ENCODE results near the gene ATG2B. TPM values are rescaled to one million over a fixed set of nuclear protein-coding genes. Genes with fewer than 3 reads are reported as not detected.

The ATG2B gene
- total RNA-seq, 2 donors from 2014 or later = 24.5 to 43.3 TPM

DNA sequence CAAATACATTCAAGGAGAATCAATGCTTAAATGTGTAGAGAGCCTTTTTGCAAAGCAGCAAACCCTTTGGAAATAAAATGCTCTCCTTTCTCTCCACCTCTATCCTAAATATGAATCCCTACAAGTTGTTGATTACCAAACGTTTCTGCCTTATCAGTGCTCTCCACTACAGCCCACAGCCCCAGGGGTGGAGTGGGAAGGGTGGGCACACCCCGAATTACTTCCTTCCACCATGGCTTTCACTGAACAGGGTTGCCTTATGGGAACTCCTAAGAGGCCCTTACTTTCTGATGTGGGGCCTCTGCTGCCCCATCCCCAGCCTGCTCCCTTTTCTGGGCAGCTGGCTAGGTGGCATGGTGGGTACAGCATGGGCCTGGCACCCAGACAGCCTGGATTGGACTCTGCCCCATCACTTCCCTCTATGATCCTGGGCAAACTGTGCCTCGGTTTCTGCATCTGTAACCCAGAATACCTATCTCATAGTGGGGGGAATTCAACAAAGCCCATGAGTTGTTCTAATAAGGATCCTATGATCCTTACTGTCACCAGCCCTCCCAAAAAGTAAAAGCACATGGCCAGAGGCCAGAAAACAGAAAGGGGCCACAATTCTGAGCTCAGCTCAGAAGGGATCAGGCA lies 44.9 kb upstream of the ATG2B start:
- 87% methylated on average over 3 of the region's 3 CpGs for WGBS
- no peaks in the 10 kb centered on the region for H3K9me3 ChIP-seq
- DNase-seq (ENCODE audit: low spot score) = no peak
- no peak overlapping the region for H3K27ac ChIP-seq
- H3K27me3 ChIP-seq (replicated peaks; ENCODE audit: insufficient read depth) = no peaks in the 10 kb centered on the region
- no peaks in the 10 kb centered on the region for H3K36me3 ChIP-seq
- TF ChIP-seq POLR2A (IDR thresholded peaks at IDR 0.05) = no peak
- TF ChIP-seq POLR2AphosphoS5 (IDR thresholded peaks at IDR 0.05) = no peak
- TF ChIP-seq, protein P1, sequence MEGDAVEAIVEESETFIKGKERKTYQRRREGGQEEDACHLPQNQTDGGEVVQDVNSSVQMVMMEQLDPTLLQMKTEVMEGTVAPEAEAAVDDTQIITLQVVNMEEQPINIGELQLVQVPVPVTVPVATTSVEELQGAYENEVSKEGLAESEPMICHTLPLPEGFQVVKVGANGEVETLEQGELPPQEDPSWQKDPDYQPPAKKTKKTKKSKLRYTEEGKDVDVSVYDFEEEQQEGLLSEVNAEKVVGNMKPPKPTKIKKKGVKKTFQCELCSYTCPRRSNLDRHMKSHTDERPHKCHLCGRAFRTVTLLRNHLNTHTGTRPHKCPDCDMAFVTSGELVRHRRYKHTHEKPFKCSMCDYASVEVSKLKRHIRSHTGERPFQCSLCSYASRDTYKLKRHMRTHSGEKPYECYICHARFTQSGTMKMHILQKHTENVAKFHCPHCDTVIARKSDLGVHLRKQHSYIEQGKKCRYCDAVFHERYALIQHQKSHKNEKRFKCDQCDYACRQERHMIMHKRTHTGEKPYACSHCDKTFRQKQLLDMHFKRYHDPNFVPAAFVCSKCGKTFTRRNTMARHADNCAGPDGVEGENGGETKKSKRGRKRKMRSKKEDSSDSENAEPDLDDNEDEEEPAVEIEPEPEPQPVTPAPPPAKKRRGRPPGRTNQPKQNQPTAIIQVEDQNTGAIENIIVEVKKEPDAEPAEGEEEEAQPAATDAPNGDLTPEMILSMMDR (IDR thresholded peaks at IDR 0.05) = no peak
- no peaks in the 10 kb centered on the region for H3K4me1 ChIP-seq (replicated peaks)
- no peak overlapping the region for H3K4me3 ChIP-seq
- intact Hi-C loops (cut with DNase I) = no loop called here

DNA sequence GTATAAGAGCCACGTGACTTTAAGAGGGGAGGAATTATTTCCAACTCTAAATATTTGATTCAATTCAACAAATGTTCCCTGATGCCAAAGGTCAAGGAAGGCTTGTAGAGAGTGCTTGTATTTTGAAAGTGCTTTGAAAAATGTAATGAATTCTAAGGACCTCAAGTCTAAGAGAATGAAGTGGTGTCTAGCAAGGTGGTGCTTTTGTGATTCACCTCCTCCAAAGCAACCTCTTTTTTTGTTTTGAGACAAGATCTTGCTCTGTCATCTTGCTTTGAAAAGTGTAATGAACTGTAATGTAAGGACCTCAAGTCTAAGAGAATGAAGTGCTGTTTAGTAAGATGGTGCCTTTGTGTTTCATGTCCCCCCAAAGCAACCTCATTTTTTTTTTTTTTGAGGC lies 42.5 kb upstream of the ATG2B start:
- WGBS = 90% methylated on average over 1 of the region's 1 CpG
- TF ChIP-seq, protein P1 (IDR thresholded peaks at IDR 0.05) = no peak
- TF ChIP-seq POLR2AphosphoS5 (IDR thresholded peaks at IDR 0.05) (no peak), POLR2A (IDR thresholded peaks at IDR 0.05) (no peak)
- no peaks in the 10 kb centered on the region for H3K4me1 ChIP-seq (replicated peaks)
- H3K27ac ChIP-seq = no peak overlapping the region
- intact Hi-C loops (cut with DNase I) = no loop called here
- no peak for DNase-seq (ENCODE audit: low spot score)
- H3K36me3 ChIP-seq = no peaks in the 10 kb centered on the region
- no peaks in the 10 kb centered on the region for H3K9me3 ChIP-seq
- H3K4me3 ChIP-seq = no peak overlapping the region
- H3K27me3 ChIP-seq (replicated peaks; ENCODE audit: insufficient read depth) = no peaks in the 10 kb centered on the region

DNA sequence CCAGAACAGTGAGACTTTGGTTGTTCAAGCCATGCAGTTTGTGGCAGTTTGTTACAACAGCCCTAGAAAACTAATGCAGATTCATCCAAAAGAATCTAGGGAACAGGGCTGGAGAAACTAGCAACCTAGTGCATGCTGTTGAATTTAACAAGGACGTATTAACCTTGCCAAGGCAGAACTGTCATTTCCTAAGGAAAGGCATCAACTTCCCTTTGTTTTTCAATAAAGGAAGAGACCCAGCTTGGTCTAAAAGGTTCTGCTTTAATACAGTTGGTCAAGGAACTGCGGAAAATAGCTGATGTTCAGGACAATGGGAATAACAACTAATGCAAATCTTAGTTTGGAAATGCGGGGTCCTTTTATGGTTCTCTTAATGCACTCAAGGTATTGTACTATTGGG lies 40.3 kb upstream of the ATG2B start:
- no peak for DNase-seq (ENCODE audit: low spot score)
- no peaks in the 10 kb centered on the region for H3K36me3 ChIP-seq
- TF ChIP-seq, protein P1 (IDR thresholded peaks at IDR 0.05) = no peak
- TF ChIP-seq POLR2A (IDR thresholded peaks at IDR 0.05) (no peak), POLR2AphosphoS5 (IDR thresholded peaks at IDR 0.05) (no peak)
- 80% methylated on average over 3 of the region's 3 CpGs for WGBS
- H3K27ac ChIP-seq = no peak overlapping the region
- intact Hi-C loops (cut with DNase I) = no loop called here
- no peaks in the 10 kb centered on the region for H3K4me1 ChIP-seq (replicated peaks)
- no peaks in the 10 kb centered on the region for H3K9me3 ChIP-seq
- no peak overlapping the region for H3K4me3 ChIP-seq
- H3K27me3 ChIP-seq (replicated peaks; ENCODE audit: insufficient read depth) = no peaks in the 10 kb centered on the region

GRCh38 chr14:96400495-96400894 lies 37.4 kb upstream of the ATG2B start:
- 72% methylated on average over 5 of the region's 5 CpGs for WGBS
- TF ChIP-seq POLR2A (IDR thresholded peaks at IDR 0.05) = no peak
- TF ChIP-seq, protein P1 (IDR thresholded peaks at IDR 0.05) = no peak
- no peak for TF ChIP-seq POLR2AphosphoS5 (IDR thresholded peaks at IDR 0.05)
- H3K27ac ChIP-seq = no peak overlapping the region
- no peaks in the 10 kb centered on the region for H3K27me3 ChIP-seq (replicated peaks; ENCODE audit: insufficient read depth)
- no peak for DNase-seq (ENCODE audit: low spot score)
- H3K4me1 ChIP-seq (replicated peaks) = no peaks in the 10 kb centered on the region
- intact Hi-C loops (cut with DNase I) = no loop called here
- H3K9me3 ChIP-seq = no peaks in the 10 kb centered on the region
- no peaks in the 10 kb centered on the region for H3K36me3 ChIP-seq
- no peak overlapping the region for H3K4me3 ChIP-seq

DNA sequence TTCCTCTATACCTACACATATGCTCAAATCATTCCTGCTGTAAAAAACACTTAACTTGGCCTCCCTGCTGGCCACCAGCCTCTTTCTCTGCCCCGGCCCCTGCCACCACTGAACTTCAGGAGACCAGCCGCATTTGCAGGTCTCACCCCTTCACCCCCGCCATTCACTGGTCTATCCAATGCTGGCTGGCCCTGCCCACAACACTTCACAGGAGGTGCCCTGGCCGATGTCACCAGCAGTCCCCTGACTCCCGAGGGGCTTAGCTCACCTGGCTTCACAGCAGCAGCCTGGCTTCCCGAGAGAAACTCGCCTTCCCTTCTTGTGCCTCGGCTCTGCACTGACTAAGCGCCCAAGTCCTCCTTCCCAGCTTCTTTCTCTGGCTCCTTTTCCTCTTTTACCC lies 36.3 kb upstream of the ATG2B start:
- no peak for DNase-seq (ENCODE audit: low spot score)
- Histone ChIP-seq H3K27ac (no peak overlapping the region), H3K36me3 (no peaks in the 10 kb centered on the region), H3K4me1 (replicated peaks) (no peaks in the 10 kb centered on the region), H3K9me3 (no peaks in the 10 kb centered on the region), H3K4me3 (no peak overlapping the region), H3K27me3 (replicated peaks; ENCODE audit: insufficient read depth) (no peaks in the 10 kb centered on the region)
- 75% methylated on average over 9 of the region's 9 CpGs for WGBS
- intact Hi-C loops (cut with DNase I) = no loop called here
- no peak for TF ChIP-seq POLR2AphosphoS5 (IDR thresholded peaks at IDR 0.05)
- TF ChIP-seq, protein P1 (IDR thresholded peaks at IDR 0.05) = no peak
- TF ChIP-seq POLR2A (IDR thresholded peaks at IDR 0.05) = no peak

Measured in prostate gland (tissue), 2 donors.